Measurements from ENCODE around the gene PHYHIPL. TPM values are rescaled to one million over a fixed set of nuclear protein-coding genes. Genes with fewer than 3 reads are reported as not detected.

The PHYHIPL gene
- total and polyA plus RNA-seq, 2 of the 4 experiments (the other 2 are of a cell fraction): not detected

Other genes with a start within 250 kb of the PHYHIPL start
- gene FAM13C, start 185.9 kb downstream of the PHYHIPL start, total RNA-seq (2012; rRNA removed): 2.9 and 3.3 TPM in 2 replicates
- 1.1 and 1.6 TPM in 2 replicates for gene FAM13C, start 185.9 kb downstream of the PHYHIPL start, polyA plus RNA-seq (2012; rRNA removed)